GM18508 (cell line): ENCODE data around the gene CDR2.
"Not testable (repeated sequence)": the region's sequence is repeated elsewhere in the genome, so short reads cannot be mapped to it uniquely, and the experiment has no call there.

Source experiments
- ATAC-seq: cut with Tn5 transposase; IDR thresholded peaks from one replicate; pipeline ENCODE4 v1.9.1; 2021; ENCODE audit warnings: moderate number of reproducible peaks; ENCODE audit not compliant: insufficient read depth, unreplicated experiment

CDR2 gene

DNA sequence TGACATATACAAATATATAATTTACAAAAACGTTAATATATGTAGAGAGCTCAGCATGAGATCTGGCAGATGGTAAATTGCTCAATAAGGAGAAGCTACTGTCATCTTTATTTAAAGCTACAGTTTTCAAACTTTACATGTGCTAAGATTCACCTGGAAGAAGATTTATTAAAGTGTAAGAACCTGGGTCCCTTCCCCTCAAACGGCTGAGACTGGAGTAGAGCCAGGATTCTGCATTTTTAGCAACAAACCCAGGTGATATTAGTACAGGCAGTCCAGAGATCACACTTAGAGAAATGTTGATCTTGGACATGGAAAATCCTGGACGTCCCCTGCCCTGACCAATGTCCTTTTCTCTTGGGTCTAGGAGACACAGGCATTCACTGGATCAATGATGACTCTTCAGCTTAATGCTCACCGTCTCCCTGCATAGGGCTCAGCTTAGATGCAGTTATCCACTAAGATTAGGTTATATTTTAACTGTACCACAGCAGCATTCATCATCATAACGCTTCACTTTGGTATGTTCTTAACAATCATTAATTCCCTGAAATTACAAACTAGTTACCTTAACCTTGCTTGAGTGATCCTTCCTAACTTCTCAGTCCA, 20.4 kb downstream of the CDR2 start:
- ATAC-seq = no peak

DNA sequence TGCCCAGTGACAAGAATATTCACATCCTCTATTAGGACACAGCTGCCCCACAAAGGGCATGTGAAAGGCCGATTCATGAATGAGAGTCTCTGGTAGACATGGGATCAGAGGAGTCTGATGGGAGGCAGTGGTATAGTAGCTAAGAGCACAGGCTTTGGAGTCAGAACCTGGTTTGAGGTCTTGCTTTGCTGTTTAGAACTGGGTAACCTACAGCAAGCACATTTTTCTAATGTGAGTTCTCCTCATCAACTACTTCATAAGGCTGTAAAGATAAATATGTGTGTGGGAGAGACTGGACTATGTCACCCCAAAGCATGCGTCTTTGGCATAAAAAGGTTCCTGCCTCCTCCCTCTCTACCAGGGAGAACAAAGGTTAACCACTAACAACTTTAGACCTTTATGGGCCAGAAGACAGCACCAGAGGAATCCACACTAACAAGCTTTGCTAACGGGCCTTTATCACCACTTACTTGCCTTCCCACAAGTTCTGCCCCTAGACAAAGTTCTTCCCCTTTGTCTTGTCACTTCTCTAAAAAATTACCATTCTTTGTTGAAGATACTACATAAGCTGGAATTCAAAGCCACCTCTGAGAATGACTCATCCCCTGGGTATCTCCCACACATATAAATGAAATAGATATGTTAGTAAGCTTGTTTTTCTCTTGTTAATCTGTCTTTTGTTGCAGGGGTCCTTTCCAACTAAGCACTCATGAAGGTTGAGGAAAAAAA, 21.1 kb downstream of the CDR2 start:
- no peak for ATAC-seq

- ATAC-seq = no peak
These were observed 21.7 kb downstream of the CDR2 start for GRCh38 chr16:22352723-22353122.

DNA sequence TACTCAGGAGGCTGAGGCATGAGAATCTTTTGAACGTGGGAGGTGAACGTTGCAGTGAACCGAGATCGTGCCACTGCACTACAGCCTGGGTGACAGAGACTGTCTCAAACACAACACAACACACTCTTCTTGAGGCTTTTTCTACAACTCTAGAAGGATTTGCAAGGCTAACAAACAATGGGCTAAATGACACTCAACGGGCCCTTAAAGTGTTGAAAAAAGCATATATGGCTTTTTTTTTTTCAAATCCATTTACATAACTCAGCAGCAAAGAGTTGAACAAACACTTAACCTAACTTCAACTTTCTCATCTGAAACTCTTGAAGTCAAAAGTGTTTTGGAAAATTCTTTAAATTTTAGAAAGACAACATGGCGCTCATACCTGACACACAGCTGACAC, 22.3 kb downstream of the CDR2 start:
- ATAC-seq = no peak

GRCh38 chr16:22351017-22351416, 23.4 kb downstream of the CDR2 start:
- ATAC-seq = not testable (repeated sequence)

GRCh38 chr16:22348291-22348690, 26.1 kb downstream of the CDR2 start:
- ATAC-seq = no peak

DNA sequence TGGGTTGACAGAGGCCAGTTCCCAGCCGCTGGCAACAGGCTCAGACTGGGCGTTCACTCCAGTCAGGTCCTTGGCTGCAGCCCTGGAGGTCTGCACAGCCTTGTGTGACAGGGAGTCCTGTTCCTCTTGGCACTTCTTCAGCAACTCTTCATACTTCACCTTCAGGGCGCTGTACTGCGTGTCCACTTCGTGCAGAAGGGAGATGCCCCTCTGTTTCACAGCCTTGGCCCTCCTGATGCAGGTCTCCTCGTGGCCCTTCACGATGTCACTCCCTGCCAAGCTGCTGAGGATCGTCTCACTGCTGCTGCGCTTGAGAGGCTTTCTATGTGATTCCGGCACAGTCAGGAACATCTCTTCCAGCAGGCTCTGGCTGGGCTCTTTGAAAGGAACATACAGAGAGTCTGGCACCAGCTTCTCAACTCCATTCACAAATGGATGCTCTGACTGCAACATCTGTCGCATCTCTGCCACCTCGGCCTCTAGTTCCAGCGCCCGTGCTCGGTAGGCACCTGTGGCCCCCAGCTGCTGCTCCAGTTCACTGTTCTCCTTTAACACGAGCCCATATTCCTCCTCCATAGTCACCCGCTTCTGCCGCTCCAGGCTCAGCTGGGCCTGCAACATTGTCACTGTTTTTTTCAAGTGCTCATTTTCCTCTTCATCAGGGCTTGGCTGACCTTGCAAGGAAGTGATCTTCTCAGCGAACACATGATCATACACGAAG, 27.2 kb downstream of the CDR2 start:
- no peak for ATAC-seq

- ATAC-seq = no peak
These were observed 27.9 kb downstream of the CDR2 start for GRCh38 chr16:22346483-22346882.

DNA sequence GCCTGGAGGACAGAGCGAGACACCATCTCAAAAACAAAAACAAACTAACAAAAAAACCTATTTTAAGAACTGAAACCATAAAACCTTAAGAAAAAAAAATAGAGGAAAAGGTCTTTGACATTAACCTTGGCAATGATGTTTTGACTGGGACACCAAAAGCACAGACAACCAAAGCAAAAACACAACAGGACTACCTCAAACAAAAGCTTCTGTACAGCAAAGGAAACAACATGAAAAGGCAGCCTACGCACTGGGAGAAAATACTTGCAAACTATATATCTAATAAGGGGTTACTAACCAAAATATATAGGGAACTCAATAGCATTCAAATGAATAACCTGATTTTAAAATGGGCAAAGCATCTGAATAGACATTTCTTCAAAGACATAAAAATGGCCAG, 32.3 kb downstream of the CDR2 start:
- ATAC-seq = no peak

DNA sequence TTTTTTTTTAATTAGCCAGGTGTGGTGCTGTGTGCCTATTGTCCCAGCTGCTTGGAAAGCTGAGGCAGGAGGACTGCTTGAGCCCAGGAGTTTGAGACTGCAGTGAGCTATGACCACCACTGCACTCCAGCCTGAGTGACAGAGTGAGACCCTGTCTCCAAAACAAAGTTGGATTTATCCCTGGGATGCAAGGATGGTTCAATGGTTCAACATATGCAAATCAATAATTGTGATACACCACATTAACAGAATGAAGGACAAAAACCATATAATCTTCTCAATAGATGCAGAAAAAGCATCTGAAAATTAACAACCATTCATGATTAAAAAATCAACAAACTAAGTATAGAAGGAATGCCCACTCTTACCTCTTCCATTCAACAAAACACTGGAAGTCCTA, 33.5 kb downstream of the CDR2 start:
- no peak for ATAC-seq

- ATAC-seq = no peak
These were observed 36.4 kb downstream of the CDR2 start for GRCh38 chr16:22337849-22338635.

DNA sequence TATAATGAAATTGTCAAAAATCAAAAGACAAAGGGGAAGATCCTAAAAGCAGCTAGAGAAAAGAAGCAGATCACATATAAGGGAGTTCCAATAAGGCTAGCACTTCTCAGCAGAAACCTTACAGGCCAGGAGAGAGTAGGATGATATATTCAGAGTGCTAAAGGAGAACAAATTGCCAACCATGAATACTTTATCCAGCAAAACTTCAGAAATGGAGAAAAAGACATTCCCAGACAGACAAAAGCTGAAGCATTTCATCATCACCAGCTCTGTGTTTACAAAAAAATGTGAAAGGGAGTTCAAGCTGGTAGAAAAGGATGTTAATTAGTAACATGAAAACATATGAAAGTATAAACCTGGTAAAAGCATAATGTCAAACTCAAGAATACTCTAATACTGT, 37.4 kb downstream of the CDR2 start:
- ATAC-seq = no peak

DNA sequence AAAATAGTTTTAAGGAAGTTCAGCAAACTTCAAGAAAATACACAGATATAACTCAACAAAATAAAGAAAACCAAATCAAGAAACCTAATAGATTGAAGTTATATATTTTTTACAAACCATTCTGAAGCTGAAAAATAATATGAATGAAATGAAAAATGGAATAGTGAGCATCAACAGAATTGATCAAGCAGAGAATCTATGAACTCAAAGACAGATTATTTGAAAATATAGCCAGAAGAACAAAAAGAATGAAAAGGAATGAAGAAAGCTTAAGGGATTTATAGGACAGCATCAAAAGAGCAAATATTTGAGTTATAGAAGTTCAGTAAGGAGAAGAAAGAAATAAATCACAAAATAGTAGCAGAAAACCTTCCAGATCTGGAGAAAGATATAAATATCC, 37.8 kb downstream of the CDR2 start:
- no peak for ATAC-seq

DNA sequence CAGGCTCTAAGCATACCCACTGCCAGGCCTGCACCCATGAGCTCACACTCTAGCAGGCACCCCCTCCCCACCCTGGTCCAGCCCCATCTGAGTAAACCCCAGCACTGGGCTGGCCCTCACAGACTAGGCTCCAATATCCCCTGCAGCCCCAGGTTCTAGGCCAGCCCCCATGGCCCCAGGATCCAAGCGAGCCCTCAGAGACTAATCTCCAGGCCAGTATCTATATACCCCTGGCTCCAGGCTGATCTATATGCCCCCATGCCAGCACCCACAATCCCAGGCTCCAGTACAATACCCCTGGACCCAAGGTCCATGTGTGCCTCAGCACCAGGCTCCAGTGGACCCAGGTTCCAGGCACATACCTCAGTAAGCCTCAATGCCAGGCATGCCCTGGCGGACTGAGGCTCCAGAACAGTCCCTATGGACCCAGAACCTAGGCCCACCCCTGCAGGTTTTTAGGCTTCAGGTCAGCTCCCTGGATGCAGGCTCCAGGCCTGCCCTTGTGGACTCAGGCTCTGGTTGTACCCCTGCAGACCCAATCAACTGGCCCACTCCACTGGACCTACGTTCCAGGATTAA, 38.7 kb downstream of the CDR2 start:
- ATAC-seq = no peak

- no peak for ATAC-seq
These were observed 40.9 kb downstream of the CDR2 start for GRCh38 chr16:22333457-22333994.

DNA sequence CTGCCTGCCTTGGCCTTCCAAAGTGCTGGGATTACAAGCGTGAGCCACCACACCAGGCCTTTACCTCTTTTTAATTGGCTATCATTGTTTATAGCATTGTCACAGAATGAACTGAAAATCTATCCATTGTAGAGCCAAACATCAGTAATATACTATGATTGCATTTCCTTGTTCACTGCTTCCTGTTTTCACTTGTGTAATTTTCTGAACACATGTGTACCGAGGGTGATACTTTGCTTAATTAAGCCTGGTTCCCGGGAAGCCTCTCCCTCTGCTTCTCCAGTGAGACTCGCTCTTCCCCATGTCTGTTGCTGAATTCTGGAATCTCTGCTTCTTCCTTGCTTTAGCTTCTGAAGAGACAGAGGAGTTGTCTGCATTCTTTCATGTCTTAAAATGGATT, 44.1 kb downstream of the CDR2 start:
- ATAC-seq = no peak

DNA sequence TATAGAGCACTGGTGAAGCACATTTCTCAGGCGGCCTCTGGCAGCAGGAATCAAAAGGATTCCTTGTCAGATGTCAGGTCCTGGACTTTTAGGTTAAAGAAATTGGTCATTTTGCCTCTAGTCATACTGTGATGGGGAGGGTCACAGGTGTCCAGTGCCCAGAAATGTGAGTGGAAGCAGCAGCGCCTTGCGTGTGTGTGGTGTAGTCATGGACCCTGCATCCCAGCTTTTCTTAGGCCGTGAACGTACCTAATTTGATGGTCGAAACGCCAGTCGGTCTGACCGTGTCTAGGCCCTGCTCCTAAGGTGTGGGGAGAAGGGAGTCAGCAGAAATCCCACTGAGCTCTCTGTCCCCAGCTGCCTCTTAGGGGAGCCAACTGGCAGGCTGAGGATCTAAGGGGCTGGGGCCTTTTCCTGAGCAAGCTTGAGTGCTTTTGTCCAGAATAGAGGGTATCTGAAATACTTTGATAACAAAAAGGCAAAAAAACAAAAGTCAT, 45.2 kb downstream of the CDR2 start:
- ATAC-seq = no peak

- ATAC-seq = no peak
These were observed 46.2 kb downstream of the CDR2 start for GRCh38 chr16:22328081-22328725.

DNA sequence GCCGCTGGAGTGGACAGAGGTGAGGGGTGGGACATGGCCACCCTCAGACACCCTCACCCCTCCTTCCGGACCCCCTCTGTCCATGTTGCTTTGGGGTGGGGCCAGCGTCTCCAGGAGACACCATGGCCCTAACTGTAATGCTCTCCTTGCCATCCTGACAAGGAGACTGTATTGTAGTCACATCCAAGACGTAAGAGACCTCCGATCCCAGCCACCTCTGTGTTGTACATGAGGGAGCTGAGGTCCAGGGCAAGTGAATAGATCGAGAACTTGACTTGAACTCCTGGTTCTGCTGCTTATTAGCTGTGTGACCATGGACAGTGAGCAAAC, 47.0 kb downstream of the CDR2 start:
- ATAC-seq = no peak
